Measurements from ENCODE around the gene SLC25A23.
"Not testable (repeated sequence)": the region's sequence is repeated elsewhere in the genome, so short reads cannot be mapped to it uniquely, and the experiment has no call there.

Gene SLC25A23

DNA sequence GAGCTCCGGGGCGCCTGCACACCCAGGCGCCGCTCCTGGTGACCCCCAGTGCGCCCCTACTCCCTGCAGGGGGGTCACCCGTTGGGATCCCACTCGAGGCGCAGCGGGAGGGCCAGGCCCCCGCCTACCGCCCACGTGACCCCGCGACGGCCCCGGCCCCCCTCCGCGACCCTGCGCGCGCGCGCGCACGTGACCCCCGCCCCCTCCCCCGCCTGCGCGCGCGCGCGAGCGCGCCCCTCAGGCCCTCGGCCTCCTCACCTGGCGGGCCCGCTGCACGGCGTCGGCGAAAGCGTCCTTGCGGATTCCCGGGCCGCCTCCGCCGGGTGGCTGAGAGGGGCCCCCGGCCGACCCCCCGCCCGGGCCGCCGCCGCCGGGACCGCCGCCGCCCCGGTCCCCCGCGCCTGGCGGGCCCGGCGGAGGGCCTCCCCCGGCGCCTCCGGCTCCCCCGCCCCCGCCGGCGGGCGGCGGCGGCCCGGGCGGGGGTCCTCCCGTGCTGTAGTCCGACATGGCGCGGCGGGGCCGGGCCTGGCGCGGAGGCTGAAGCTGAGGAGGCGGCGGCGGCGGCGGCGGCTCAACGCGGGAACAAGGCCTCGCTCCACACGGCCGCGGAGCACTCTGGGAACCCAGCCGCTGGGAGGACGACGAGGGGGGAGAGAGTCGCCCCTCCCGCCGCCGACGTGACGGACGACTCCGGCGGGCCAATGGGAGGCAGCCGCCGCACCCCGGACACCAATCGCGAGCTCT lies 35.2 kb downstream of the SLC25A23 start, which contains the start of gene KHSRP:
KHSRP (minus strand) TSS at position 617 of the 744 bp plus-strand sequence; CDS start at position 507, 110 bp downstream.
- no peak for DNase-seq

DNA sequence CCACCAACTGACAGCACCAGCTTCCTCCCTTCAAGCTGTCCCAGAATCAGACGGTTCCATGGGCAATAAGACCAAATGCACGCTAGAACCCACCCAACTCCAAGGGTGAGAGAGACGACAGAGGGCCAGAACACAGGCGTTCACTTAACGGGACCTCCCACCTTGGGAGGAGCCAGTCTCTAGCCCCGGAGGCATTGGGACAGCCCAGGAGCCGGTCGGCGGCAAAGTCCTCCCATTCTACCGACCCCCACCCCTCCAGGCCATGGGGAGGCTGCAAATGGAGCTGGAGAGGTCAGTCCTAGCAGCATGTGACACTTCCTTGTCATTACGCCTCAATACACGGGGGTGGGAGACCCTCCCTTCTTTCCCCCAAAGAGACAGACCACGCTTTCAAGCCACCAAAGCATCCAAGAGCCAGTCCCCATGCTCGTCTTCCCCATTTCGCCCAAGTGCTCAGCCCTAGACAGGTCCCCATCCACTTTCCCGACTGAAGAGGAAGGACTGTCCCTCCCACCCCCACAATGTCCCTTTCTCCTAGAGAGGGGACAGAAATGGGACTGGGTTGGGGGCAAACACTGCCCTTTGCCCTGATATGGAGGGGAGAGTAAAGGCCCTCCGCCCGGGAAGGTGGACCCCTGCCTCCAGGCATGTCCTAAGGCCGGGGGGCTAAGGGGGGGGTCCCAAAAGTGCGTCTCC lies 35.9 kb downstream of the SLC25A23 start:
- peak; percentile 29 to 40 for DNase-seq

- DNase-seq = no peak
Observed at GRCh38 chr19:6421075-6422014, 38.2 kb downstream of the SLC25A23 start.

- no peak for DNase-seq
Observed at GRCh38 chr19:6418562-6418932, 41.0 kb downstream of the SLC25A23 start.

DNA sequence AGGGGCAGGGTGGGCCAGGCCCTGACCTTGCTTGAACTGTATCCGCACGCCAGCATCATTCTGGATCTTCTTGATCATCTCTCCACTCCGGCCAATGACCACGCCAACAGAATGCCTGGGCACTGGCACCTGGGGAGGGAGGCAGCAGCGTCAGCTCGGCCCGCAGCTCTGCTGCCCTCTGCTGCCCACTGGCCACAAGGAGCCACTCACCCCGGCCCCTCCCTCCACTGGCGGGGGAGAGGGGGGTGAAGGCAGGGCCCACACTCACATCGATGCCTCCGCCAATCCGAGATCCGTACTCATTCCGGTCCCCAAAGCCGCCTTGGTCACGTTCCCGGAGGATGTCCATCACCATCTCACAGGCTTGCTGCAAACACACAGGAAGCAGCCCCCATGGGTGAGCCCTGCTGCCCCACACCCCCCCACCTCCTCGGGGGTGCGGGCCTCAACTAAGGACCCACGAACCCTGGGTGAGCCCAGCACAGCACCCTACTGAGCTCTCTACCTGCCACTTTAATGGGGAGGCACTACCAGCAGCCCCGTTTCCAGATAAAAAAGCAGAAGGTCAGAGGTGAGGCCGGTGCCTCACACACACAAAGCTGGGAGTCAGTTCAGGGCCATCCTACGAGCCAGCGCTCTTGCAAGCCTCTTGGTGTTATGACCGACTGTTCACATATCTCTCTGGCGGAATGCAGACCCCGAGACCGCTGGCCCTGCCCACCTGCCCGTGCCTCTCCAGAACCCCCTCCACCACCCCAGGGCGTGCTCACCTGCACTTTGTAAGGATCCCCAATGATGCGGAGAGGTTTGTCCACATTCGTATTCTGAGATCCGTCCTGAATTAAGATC lies 41.7 kb downstream of the SLC25A23 start:
- no peak for DNase-seq

- DNase-seq = no peak
Observed at GRCh38 chr19:6416658-6417405, 42.8 kb downstream of the SLC25A23 start.

DNA sequence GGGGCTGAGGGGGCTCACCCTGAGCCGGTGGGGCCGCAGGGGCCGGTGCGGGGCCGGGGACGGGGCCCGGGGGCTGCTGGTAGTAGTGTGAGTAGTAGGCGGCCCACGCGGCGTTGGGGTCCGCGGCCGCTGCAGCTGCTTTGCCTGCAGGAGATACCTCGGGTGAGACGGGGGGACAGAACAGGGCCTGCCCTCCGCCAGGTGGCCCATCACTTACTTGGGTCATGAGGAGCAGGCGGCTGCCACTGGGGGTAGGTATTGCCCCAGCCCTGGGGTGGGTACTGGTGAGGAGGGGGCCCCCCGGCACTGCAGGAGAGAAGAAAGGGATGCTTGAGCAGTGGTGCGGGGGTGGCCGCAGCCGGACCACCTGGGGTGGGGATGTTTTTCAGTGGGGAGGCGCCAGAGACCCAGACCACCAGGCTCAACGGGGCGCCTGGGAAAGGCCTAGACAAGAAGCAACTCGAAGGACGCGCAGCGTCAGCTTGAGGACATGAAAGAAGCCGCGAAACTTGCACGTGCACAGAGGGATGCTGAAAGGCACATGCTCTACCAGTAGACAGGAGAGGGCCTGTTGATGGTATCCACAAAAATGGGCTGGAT lies 43.9 kb downstream of the SLC25A23 start:
- no peak for DNase-seq

GRCh38 chr19:6414793-6415590 lies 44.6 kb downstream of the SLC25A23 start:
- no peak for DNase-seq

DNA sequence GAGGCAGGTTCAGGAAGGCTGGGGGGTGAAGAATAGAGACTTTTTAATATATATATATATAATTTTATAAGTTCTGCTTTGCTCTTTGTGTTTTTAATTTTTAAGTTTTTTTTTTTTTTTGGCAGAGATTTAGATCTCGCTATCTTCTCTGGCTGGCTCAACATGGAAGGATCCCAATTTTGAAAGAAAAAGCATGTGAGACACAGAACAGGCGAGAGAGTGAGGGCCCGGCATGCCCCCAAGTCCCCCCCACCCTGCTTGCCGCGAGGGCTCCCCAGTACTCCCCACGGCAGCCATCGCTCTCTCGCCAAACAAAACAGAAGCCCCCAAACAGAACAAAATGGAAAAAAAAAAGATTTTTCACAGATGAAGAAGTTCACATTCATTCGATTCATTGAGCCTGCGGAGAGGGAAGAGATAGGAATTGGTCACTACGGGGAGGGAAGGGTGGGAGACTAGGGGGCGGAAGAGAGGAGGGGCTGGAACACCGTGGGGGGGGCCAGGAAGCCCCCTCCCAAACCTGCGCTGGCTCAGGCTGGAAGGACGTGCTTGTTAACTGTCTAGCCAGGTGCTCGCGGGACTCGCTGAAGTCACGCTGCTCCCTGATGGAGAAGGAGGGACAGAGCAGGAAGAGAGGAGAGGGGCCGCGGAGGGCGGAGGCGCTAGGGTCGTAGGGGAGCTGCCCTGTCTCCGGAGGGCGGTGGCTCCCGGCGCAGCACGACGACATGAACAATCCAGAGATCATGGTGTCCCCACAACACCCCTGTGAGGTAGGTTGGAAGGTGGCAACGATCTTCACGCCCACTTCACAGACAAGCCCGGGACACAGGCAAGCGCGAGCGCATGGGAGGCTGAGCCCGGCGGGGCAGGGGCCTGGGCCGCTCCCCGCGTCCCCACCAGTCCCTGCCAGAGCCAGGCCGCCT lies 45.6 kb downstream of the SLC25A23 start:
- no peak for DNase-seq

DNA sequence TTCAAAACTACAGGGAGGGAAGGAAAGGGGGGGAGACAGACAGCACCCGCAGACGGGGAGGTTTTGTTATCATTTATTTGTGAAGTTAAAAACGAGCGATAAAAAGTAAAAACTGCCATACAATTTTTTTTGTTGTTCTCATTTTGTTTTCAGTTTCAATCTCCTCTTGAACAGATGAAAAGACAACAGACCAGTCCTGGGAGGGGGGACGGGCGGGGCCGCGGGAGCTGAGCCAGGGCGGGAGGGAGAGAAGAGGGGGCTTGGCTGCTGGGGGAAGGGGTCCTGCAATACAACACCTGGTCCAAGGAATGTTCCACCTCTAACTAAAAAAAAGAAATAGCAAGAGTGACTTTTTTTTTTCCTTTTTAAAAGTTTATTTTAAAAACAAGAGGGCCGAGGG lies 46.3 kb downstream of the SLC25A23 start:
- DNase-seq = no peak

- peak in 1 of 2 experiments; percentile 25 for DNase-seq
Observed at GRCh38 chr19:6412447-6413091, 47.0 kb downstream of the SLC25A23 start.

- DNase-seq = no peak
Observed at GRCh38 chr19:6412061-6412446, 47.5 kb downstream of the SLC25A23 start.

DNA sequence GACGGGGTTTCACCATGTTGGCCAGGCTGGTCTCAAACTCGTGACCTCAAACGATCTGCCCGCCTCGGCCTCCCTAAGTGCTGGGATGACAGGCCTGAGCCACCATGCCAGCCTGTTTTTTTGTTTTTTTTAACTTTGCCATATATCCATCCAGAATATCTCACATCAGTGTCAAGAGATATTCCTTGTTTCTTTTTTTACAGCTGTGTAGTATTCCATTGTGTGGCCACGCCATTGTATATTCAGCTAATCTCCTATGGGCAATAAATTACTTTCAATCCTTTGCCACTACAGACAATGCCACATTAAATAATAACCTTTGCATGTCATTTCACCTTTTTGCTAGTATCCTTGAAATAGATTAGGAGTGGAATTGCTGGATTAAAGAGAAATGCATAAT lies 50.2 kb downstream of the SLC25A23 start:
- no peak for DNase-seq

DNA sequence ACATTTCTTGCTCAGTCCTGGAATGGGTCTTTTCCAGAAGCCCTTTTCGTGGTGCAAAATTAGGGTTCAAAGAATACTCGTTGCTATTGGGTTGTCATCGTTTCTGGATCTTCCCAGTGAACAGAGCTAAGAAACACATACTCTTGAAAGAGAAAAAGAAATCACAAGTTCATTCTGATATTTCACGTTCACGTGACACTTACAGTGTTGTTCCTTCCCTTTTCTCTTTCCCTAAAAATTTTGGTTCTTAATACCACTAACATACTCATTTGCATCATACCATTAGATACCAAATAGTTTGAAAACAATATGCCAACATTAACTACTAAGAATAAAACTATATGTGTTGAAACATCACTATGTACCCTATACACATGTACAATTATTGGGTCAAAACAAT lies 53.2 kb downstream of the SLC25A23 start:
- no peak for DNase-seq

DNA sequence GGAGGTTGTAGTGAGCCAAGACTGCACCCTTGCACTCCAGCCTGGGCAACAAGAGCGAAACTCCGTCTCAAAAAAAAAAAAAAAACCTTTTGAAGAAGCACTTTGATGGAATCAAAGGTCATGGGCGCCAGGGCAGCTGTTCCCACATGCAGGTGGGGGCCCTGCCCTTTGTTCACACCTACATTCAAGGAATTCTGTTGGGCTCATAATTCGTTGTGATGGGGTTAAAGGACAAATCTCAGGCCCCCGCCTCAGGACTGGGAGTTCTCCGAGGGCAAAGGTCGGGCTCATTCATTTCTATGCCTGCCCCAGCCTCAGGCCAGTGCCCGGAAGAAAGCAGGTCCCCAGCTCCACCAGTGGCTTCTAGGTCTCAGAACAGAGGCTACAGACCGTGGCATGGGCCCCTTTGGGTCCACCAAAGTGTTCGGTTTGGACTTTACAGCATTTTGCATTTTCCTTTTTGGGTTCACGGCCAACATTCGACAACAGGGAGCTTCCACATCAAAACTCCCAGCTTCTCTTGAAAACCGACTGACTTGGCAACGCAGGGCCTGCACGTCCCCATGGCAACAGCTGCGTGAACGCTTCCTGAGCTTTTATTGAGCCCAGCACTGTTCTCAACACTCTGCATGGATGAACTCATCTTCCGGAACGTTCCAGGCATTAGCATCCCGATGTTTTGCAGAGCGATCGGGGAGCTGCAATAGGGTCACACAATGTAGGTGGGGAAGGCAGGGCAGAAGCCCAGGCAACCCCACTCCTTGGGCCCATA lies 56.6 kb downstream of the SLC25A23 start:
- no peak for DNase-seq

- DNase-seq = no peak
Observed at GRCh38 chr19:6402058-6402457, 57.5 kb downstream of the SLC25A23 start.

- DNase-seq = not testable (repeated sequence)
Observed at GRCh38 chr19:6400062-6400944, 59.3 kb downstream of the SLC25A23 start.
